ENCODE measurements around the gene PRCD. TPM values are rescaled to one million over a fixed set of nuclear protein-coding genes. Genes with fewer than 3 reads are reported as not detected.

The PRCD gene
- total RNA-seq, 1 experiment from 2014 or later, result 2.5 TPM

GRCh38 chr17:76491271-76492122 lies 48.3 kb upstream of the PRCD start:
- BruUV-seq (replicated peaks), result no TSS peak
- intact Hi-C loops (cut with micrococcal nuclease), result no loop called here
- CTCF ChIA-PET, result no interaction called here
- Histone ChIP-seq H3K9me2 (replicated peaks; ENCODE audit: low read length) (no peaks in the 10 kb centered on the region), H3K9ac (ENCODE audit: low read length) (no peak overlapping the region), H3K9me3 (ENCODE audit: low read length) (no peaks in the 10 kb centered on the region), H3K4me1 (ENCODE audit: insufficient read depth, low read length) (peaks cover 11% of the 10 kb centered on the region; the same call in 1 of the 2 replicates), H3K4me2 (ENCODE audit: low read length) (no peak overlapping the region), H3K36me3 (ENCODE audit: low read depth, low read length) (peaks cover 4% of the 10 kb centered on the region; the same call in 1 of the 2 replicates), H3K27ac (ENCODE audit: low read length) (no peak overlapping the region), H2AFZ (ENCODE audit: low read length) (no peak overlapping the region), H3F3A (ENCODE audit: low read length, unreplicated experiment) (no peaks in the 10 kb centered on the region), H3K27me3 (ENCODE audit: low read length) (no peaks in the 10 kb centered on the region), H4K20me1 (ENCODE audit: low read length) (no peaks in the 10 kb centered on the region), H3K4me3 (ENCODE audit: low read length) (no peak overlapping the region), H3K79me2 (ENCODE audit: low read length) (peaks cover 8% of the 10 kb centered on the region)
- DNase-seq, result no peak
- no peak for TF ChIP-seq CTCF (conservative IDR thresholded peaks at IDR 0.05; ENCODE audit: low read depth, low read length)
- no peak for TF ChIP-seq EZH2 (IDR thresholded peaks at IDR 0.05; ENCODE audit: low read length, unreplicated experiment)
- no peak for TF ChIP-seq EZH2phosphoT487 (IDR thresholded peaks at IDR 0.05; ENCODE audit: borderline replicate concordance, low read length)
- no peak for ATAC-seq
- POLR2A ChIA-PET (ENCODE audit: unreplicated experiment), result no interaction called here

GRCh38 chr17:76492123-76492988 lies 47.5 kb upstream of the PRCD start:
- peaks cover 11% of the 10 kb centered on the region; the same call in 1 of the 2 replicates for H3K4me1 ChIP-seq (ENCODE audit: insufficient read depth, low read length)
- H3F3A ChIP-seq (ENCODE audit: low read length, unreplicated experiment), result no peaks in the 10 kb centered on the region
- H3K4me2 ChIP-seq (ENCODE audit: low read length), result 0 out of 2 replicates have a peak overlapping the region, but pooled peaks have one; percentile 8
- no peaks in the 10 kb centered on the region for H3K9me2 ChIP-seq (replicated peaks; ENCODE audit: low read length)
- DNase-seq (no peak), ATAC-seq (no peak)
- H3K9me3 ChIP-seq (ENCODE audit: low read length), result no peaks in the 10 kb centered on the region
- H2AFZ ChIP-seq (ENCODE audit: low read length), result no peak overlapping the region
- peaks cover 2% of the 10 kb centered on the region; the same call in 1 of the 2 replicates for H4K20me1 ChIP-seq (ENCODE audit: low read length)
- POLR2A ChIA-PET (ENCODE audit: unreplicated experiment), result no interaction called here
- BruUV-seq (replicated peaks), result no TSS peak
- H3K4me3 ChIP-seq (ENCODE audit: low read length), result no peak overlapping the region
- no peaks in the 10 kb centered on the region for H3K27me3 ChIP-seq (ENCODE audit: low read length)
- peak overlapping the region; percentile 32; the same call in 1 of the 2 replicates for H3K27ac ChIP-seq (ENCODE audit: low read length)
- peaks cover 14% of the 10 kb centered on the region for H3K79me2 ChIP-seq (ENCODE audit: low read length)
- no peak for TF ChIP-seq CTCF (conservative IDR thresholded peaks at IDR 0.05; ENCODE audit: low read depth, low read length)
- no peak for TF ChIP-seq EZH2 (IDR thresholded peaks at IDR 0.05; ENCODE audit: low read length, unreplicated experiment)
- no peak for TF ChIP-seq EZH2phosphoT487 (IDR thresholded peaks at IDR 0.05; ENCODE audit: borderline replicate concordance, low read length)
- peaks cover 4% of the 10 kb centered on the region; the same call in 1 of the 2 replicates for H3K36me3 ChIP-seq (ENCODE audit: low read depth, low read length)
- CTCF ChIA-PET, result no interaction called here
- intact Hi-C loops (cut with micrococcal nuclease), result no loop called here
- H3K9ac ChIP-seq (ENCODE audit: low read length), result no peak overlapping the region

All from PC-3 (cell line).